Nephron progenitor cell (in vitro differentiated cells): ENCODE data around the gene CD248.

ENCODE experiments used
- DNase-seq: peaks from one replicate; pipeline ENCODE4 v3.0.0; 2021
- H3K27ac Mint-ChIP-seq: 2 replicates; pipeline ENCODE4 v1.8.0; 2021; ENCODE audit warnings: mild to moderate bottlenecking, moderate library complexity, mixed read lengths
- H3K27me3 Mint-ChIP-seq: 2 replicates; pipeline ENCODE4 v1.8.0; 2021; ENCODE audit warnings: mild to moderate bottlenecking, low read depth, mixed read lengths; ENCODE audit not compliant: poor library complexity
- H3K36me3 Mint-ChIP-seq: 2 replicates; pipeline ENCODE4 v1.8.0; 2021; ENCODE audit warnings: low read depth, mixed read lengths
- H3K4me1 Mint-ChIP-seq: 2 replicates; pipeline ENCODE4 v1.8.0; 2021; ENCODE audit warnings: mixed read lengths
- H3K4me3 Mint-ChIP-seq: 2 replicates; pipeline ENCODE4 v1.8.0; 2021; ENCODE audit warnings: mild to moderate bottlenecking, moderate library complexity, mixed read lengths
- H3K9me3 Mint-ChIP-seq: 2 replicates; pipeline ENCODE4 v1.8.0; 2021; ENCODE audit warnings: mild to moderate bottlenecking, moderate library complexity, mixed read lengths
- TF ChIP-seq, protein P1 (sequence below): fragments of 200-600 bp; sonication (generic); IDR thresholded peaks from 2 replicates; pipeline ENCODE4 v1.5.0; 2021; ENCODE audit warnings: antibody characterized with exemption

Gene CD248

DNA sequence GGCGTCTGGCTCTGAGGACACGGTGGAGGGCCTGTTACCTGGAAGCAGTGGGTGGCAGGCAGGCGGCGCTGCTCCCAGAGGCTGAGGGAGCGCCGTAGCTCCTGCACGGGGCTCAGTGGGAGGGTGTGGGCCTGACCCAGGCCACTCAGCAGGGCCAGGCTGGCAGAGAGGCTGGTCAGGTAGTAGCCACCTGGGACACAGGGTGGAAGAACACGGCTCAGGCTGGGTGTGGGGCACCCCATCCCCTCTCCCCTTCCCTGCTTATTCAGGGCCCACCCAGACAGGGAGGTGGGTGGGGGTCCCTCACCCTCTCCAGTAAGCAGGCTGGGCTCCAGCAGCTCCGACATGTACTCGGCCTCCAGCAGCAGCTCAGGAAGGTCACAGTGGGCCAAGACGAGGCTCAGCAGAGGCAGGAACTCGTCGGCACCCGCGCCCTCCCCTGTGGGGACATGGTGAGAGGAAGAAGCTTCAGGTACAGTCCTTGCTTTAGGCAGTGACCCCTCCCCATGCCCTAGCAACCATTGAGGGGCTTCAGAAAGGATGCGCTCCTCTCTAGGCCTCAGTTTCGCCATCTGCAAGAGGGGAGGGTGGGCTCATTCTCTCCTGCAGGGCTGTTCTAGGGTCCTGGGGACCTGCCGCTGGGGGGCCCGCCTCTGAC is 16.5 kb upstream of the CD248 start:
- no peak overlapping the region for H3K27ac Mint-ChIP-seq
- H3K9me3 Mint-ChIP-seq: no peaks in the 10 kb centered on the region
- DNase-seq: no peak
- no peaks in the 10 kb centered on the region for H3K36me3 Mint-ChIP-seq
- H3K4me1 Mint-ChIP-seq: peaks cover 41% of the 10 kb centered on the region
- H3K27me3 Mint-ChIP-seq: no peaks in the 10 kb centered on the region
- TF ChIP-seq, protein P1, sequence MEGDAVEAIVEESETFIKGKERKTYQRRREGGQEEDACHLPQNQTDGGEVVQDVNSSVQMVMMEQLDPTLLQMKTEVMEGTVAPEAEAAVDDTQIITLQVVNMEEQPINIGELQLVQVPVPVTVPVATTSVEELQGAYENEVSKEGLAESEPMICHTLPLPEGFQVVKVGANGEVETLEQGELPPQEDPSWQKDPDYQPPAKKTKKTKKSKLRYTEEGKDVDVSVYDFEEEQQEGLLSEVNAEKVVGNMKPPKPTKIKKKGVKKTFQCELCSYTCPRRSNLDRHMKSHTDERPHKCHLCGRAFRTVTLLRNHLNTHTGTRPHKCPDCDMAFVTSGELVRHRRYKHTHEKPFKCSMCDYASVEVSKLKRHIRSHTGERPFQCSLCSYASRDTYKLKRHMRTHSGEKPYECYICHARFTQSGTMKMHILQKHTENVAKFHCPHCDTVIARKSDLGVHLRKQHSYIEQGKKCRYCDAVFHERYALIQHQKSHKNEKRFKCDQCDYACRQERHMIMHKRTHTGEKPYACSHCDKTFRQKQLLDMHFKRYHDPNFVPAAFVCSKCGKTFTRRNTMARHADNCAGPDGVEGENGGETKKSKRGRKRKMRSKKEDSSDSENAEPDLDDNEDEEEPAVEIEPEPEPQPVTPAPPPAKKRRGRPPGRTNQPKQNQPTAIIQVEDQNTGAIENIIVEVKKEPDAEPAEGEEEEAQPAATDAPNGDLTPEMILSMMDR: no peak
- no peak overlapping the region for H3K4me3 Mint-ChIP-seq

DNA sequence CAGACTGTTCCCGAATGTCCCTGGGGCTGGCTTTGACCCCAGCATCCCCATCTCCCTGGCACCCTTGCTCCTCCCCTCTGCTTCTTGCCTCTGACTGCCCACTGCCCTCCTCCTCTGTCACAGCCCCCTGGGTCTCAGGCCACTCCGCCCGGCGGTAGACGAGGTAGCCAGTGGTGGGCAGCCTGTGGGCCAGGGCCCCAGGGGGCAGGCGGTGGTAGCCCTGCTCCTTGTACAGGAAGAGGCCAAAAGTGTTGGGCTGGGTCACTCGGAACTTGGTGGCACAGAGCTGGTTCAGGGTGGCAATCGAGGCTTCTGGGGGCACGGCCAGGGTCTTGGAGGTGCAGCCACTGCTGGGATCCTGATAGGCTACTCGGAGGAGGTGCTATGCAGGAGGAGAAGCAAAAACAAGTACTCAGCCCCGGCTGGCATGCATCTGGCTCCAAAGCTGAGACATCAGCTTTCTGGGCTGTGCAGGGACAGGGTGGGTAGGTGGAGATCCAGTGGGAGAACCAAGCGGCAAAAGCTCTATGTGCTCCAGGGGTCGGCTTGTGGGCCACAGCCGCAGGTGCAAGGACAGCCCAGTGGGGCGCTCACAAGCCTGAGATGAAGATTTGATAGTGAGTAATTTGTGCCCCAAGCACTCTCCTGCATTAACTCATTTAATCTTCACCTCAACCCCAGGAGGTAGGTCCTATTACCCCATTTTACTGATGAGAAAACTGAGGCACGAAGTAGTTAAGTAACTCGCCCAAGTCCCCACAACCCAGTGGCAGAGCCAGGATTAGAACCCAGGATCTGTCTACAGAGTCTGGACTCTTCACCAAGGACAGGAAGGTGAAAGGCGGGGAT is 15.8 kb upstream of the CD248 start:
- H3K4me3 Mint-ChIP-seq: no peak overlapping the region

DNA sequence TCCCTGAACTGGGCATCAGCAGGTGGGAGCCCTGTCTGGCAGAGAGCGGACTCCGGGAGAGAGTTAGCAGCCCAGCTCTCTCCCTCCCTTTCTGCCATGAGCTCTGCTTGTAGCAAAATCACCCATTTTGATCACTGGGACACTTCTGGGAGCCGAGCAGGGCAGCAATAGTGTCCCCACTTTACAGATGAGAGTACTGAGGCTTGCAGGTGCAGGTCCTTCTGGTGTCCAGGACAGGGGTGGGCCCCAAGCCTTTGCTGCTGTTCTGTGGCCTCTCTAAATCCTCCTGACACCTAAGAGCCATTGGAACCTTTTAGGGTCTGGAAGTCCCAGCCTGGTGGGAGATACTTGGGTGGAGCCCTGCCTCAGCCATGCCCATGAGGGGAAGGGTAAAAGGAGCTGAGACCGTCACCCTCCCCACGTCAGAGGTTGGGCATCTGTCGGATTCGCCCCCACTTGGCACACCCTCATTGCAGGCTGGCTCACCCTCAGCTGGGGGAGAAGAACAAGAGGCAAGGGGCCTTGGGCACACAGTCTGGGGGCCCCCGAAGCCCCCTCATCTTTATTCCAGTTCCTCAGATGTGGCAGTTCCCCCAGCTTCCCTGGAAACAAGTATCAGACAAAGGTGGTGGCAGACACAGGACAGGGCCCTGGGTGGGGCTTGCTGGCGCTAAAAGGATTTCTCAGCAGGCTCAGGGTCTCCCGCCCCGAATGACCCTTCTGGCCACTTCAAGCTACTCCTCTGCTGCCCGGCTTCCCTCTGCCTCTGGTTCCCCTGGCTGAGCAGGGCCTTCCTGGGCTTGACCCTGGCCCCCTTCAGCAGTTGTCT is 14.9 kb upstream of the CD248 start:
- peaks cover 5% of the 10 kb centered on the region for H3K27me3 Mint-ChIP-seq
- H3K36me3 Mint-ChIP-seq: no peaks in the 10 kb centered on the region
- H3K4me3 Mint-ChIP-seq: no peak overlapping the region
- H3K9me3 Mint-ChIP-seq: no peaks in the 10 kb centered on the region
- no peak overlapping the region for H3K27ac Mint-ChIP-seq
- DNase-seq: no peak
- TF ChIP-seq, protein P1: no peak
- H3K4me1 Mint-ChIP-seq: peaks cover 48% of the 10 kb centered on the region

More for the DNA sequence above, 15.8 kb upstream of the CD248 start:
- DNase-seq: no peak
- Mint-ChIP-seq H3K4me1 (peaks cover 48% of the 10 kb centered on the region), H3K9me3 (no peaks in the 10 kb centered on the region), H3K36me3 (no peaks in the 10 kb centered on the region), H3K27me3 (peaks cover under 1% of the 10 kb centered on the region), H3K27ac (no peak overlapping the region)
- TF ChIP-seq, protein P1: no peak

DNA sequence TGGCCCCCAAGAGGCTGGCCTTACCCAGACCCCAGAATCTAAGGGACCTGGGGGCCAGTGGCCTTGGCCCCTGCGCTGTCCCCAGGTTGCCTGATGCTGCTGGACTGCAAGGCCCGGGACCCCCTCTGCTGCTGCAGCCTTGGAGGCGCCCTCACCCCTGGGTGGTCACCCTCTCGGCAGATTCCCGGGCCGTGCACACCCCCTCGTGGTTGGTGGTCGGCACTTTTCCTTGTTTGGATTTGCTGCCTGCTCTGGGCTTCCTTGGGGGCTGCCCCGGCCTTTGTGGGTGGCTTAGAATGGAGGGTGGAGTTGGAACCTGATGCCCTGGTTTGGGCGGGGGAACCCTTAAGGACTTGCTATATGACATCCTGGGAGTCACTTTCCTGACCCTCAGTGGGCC is 14.1 kb upstream of the CD248 start:
- Mint-ChIP-seq H3K4me3 (no peak overlapping the region), H3K4me1 (peaks cover 48% of the 10 kb centered on the region), H3K9me3 (no peaks in the 10 kb centered on the region), H3K27me3 (peaks cover 5% of the 10 kb centered on the region), H3K27ac (no peak overlapping the region), H3K36me3 (no peaks in the 10 kb centered on the region)
- no peak for DNase-seq
- TF ChIP-seq, protein P1: no peak

DNA sequence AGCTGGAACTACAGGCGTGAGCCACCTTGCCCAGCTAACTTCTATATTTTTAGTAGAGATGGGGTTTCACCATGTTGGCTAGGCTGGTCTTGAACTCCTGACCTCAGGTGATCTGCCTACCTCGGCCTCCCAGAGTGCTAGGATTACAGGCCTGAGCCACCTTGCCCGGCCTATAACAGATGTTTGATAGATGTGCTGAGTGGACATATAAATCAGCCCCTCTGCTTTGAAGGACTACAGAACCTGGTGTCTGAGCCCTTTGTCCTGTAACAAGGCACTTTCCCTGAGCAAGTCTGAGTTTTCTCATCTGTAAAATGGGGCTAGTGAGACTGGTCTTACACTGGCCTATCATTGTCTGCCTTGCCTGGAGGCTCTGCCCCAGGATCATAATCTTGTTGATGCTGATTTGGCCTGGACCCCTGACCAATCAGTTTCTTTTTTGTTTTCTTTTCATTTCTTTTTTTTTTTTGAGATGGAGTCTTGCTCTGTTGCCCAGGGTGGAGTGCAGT is 12.4 kb upstream of the CD248 start:
- Mint-ChIP-seq H3K27ac (no peak overlapping the region), H3K36me3 (no peaks in the 10 kb centered on the region), H3K4me1 (peaks cover 57% of the 10 kb centered on the region), H3K4me3 (no peak overlapping the region), H3K9me3 (no peaks in the 10 kb centered on the region), H3K27me3 (peaks cover 5% of the 10 kb centered on the region)
- TF ChIP-seq, protein P1: no peak
- no peak for DNase-seq
